Endothelial cell of umbilical vein (primary cell): ENCODE results near the gene NME7. TPM values are rescaled to one million over a fixed set of nuclear protein-coding genes. Genes with fewer than 3 reads are reported as not detected.

Experiments
- BruUV-seq: library from RNA; stranded (reverse); fragments of 400-500 nt; replicated peaks from 2 replicates; lab custom pipeline; 2021; lab: Mats Ljungman, UMichigan
- CTCF ChIA-PET: fragments of 300-600, 350-600 bp; sonication (Branson Sonifier 250); formaldehyde crosslinking; loops from one replicate; lab custom pipeline; 2021; ENCODE audit warnings: antibody characterized with exemption, inconsistent platforms; lab: Charles Lee
- POLR2A ChIA-PET: fragments of 300-600, 350-600 bp; sonication (Branson Sonifier 250); formaldehyde crosslinking; loops from one replicate; lab custom pipeline; 2021; ENCODE audit warnings: antibody characterized with exemption, inconsistent platforms; lab: Charles Lee
- DNase-seq: peaks from one replicate; pipeline ENCODE4 v3.0.0-alpha.2; 2011; ENCODE audit warnings: low read depth, low spot score
- FAIRE-seq: peaks from 2 replicates; lab custom pipeline; 2011; peaks lifted over from hg19 to GRCh38; lab: Jason Lieb, UNC
- H2AFZ ChIP-seq: 2 replicates; pipeline ENCODE4 v1.6.0; 2012; ENCODE audit warnings: low read depth, low read length, control low read depth, inconsistent platforms
- H3K27ac ChIP-seq: 2 replicates; pipeline ENCODE4 v1.5.1; 2011; ENCODE audit warnings: low read depth, mild to moderate bottlenecking, control low read depth, low read length, moderate library complexity; ENCODE audit not compliant: insufficient read depth
- H3K27me3 ChIP-seq, 2 experiments: 2 replicates each; pipeline versions ENCODE4 v1.6.0 to v1.6.1; 2011; ENCODE audit warnings: low read length in 2 of 2, mixed read lengths in 1 of 2; ENCODE audit not compliant: control insufficient read depth in 2 of 2, insufficient read depth in 2 of 2
- H3K36me3 ChIP-seq, 2 experiments: 2 replicates in 1 of 2; 3 replicates in 1 of 2; pipeline ENCODE4 v1.5.1; 2011; ENCODE audit warnings: low read length in 2 of 2, mild to moderate bottlenecking in 1 of 2, moderate library complexity in 1 of 2; ENCODE audit not compliant: control insufficient read depth in 2 of 2, insufficient read depth in 2 of 2; ENCODE audit errors: extremely low read depth in 1 of 2
- H3K4me1 ChIP-seq: 3 replicates; pipeline ENCODE4 v1.5.1; 2011; ENCODE audit warnings: mild to moderate bottlenecking, low read length; ENCODE audit not compliant: control insufficient read depth, insufficient read depth; ENCODE audit errors: extremely low read depth
- H3K4me2 ChIP-seq: 2 replicates; pipeline ENCODE4 v1.6.1; 2011; ENCODE audit warnings: low read length, control low read depth, mixed read lengths; ENCODE audit not compliant: insufficient read depth
- H3K4me3 ChIP-seq, 3 experiments: fragments of 200-600 bp in 1 of 3; sonication (generic), shearing (Covaris generic) in 1 of 3; replicated peaks in 1 of 3; 2 replicates each; pipeline ENCODE4 v1.5.1; 2011 to 2016; ENCODE audit warnings: control low read depth in 3 of 3, low read length in 3 of 3, mild to moderate bottlenecking in 2 of 3, inconsistent platforms in 1 of 3, low read depth in 1 of 3, moderate library complexity in 1 of 3; ENCODE audit not compliant: insufficient read depth in 1 of 3
- H3K79me2 ChIP-seq: 2 replicates; pipeline ENCODE4 v1.6.0; 2012; ENCODE audit warnings: low read length, inconsistent platforms; ENCODE audit not compliant: control insufficient read depth, insufficient read depth
- H3K9ac ChIP-seq: replicated peaks from 2 replicates; pipeline ENCODE3; 2011; ENCODE audit warnings: low read length, control low read depth; ENCODE audit not compliant: insufficient read depth; ENCODE audit errors: extremely low read depth
- H3K9me1 ChIP-seq: replicated peaks from 3 replicates; pipeline ENCODE4 v1.6.0; 2011; ENCODE audit warnings: mild to moderate bottlenecking, low read length; ENCODE audit not compliant: control insufficient read depth, insufficient read depth; ENCODE audit errors: extremely low read depth
- H3K9me3 ChIP-seq: replicated peaks from 2 replicates; pipeline ENCODE4 v1.5.1; 2012; ENCODE audit warnings: low read length, inconsistent platforms; ENCODE audit not compliant: control insufficient read depth, insufficient read depth
- H4K20me1 ChIP-seq: replicated peaks from 2 replicates; pipeline ENCODE3; 2011; ENCODE audit warnings: mild to moderate bottlenecking, low read length; ENCODE audit not compliant: control insufficient read depth, insufficient read depth; ENCODE audit errors: extremely low read depth
- EZH2 ChIP-seq: IDR thresholded peaks from 2 replicates; pipeline ENCODE4 v1.6.1; 2012; ENCODE audit warnings: borderline replicate concordance, low read depth, mild to moderate bottlenecking, moderate library complexity, low read length, inconsistent platforms; ENCODE audit not compliant: severe bottlenecking
- FOS ChIP-seq: IDR thresholded peaks from 2 replicates; pipeline ENCODE4 v1.6.1; 2011; ENCODE audit warnings: mild to moderate bottlenecking, low read length, moderate library complexity, borderline replicate concordance; ENCODE audit not compliant: insufficient read depth
- GATA2 ChIP-seq: IDR thresholded peaks from 2 replicates; pipeline ENCODE4 v1.7.0; 2011; ENCODE audit warnings: low read depth, mild to moderate bottlenecking, moderate library complexity, mixed read lengths, low read length; ENCODE audit not compliant: insufficient read length, insufficient read depth
- JUN ChIP-seq: IDR thresholded peaks from 2 replicates; pipeline ENCODE4 v1.6.1; 2011; ENCODE audit warnings: borderline replicate concordance, low read depth; ENCODE audit not compliant: insufficient read length, insufficient read depth
- MYC ChIP-seq: IDR thresholded peaks from one replicate; pipeline ENCODE4 v1.6.1; 2011; ENCODE audit warnings: mild to moderate bottlenecking, low read depth, low read length
- POLR2A ChIP-seq: IDR thresholded peaks from 2 replicates; pipeline ENCODE4 v1.6.1; 2012; ENCODE audit warnings: low read depth, mild to moderate bottlenecking, control low read depth, low read length
- POLR2AphosphoS5 ChIP-seq: IDR thresholded peaks from 2 replicates; pipeline ENCODE4 v1.6.1; 2012; ENCODE audit warnings: low read depth, mild to moderate bottlenecking, control low read depth, low read length, moderate library complexity; ENCODE audit not compliant: insufficient read depth
- dilution Hi-C: fragments of 300-500 bp; cut with MboI; formaldehyde crosslinking; loops from one replicate; pipeline ENCODE4 v1.15.0; 2019; ENCODE audit warnings: low sequenced_read_pairs; ENCODE audit not compliant: extremely low pct_ligation_motif_present
- intact Hi-C: fragments of 100-400 bp; cut with micrococcal nuclease; formaldehyde crosslinking; loops from one replicate; pipeline ENCODE4 v1.10.0; 2022
- polyA plus RNA-seq, 4 experiments: library from polyadenylated mRNA; depleted of rRNA in 3 of 4; stranded (reverse) in 3 of 4; unstranded in 1 of 4; fragments of >200 nt; gene quantifications; 2 replicates each; pipeline versions ENCODE4 v1.2.1 to v1.2.3, GENCODE V29; 2011 to 2012; ENCODE audit warnings: missing spikeins in 1 of 4
- total RNA-seq: library from RNA; stranded (reverse); gene quantifications from 2 replicates; pipeline ENCODE4 v1.2.3, GENCODE V29; 2021
- TF ChIP-seq, protein P1 (sequence below), 2 donors: IDR thresholded peaks; 1 replicate in 1 of 2; 2 replicates in 1 of 2; pipeline ENCODE4 v1.5.1; 2011; ENCODE audit warnings: low read length in 2 of 2, mild to moderate bottlenecking in 2 of 2, moderate library complexity in 2 of 2, control low read depth in 1 of 2, inconsistent platforms in 1 of 2, low read depth in 1 of 2; ENCODE audit not compliant: insufficient read depth in 1 of 2; ENCODE audit errors: extremely low read depth in 1 of 2
- TF ChIP-seq, protein P2 (sequence below): IDR thresholded peaks from 2 replicates; pipeline ENCODE4 v1.6.1; 2011; ENCODE audit not compliant: insufficient read depth, insufficient read length

NME7 gene
- total and polyA plus RNA-seq, 2 donors (not counting 3 experiments of a cell fraction or from before 2014, with no cell fraction given), result 16.5 to 25.3 TPM

DNA sequence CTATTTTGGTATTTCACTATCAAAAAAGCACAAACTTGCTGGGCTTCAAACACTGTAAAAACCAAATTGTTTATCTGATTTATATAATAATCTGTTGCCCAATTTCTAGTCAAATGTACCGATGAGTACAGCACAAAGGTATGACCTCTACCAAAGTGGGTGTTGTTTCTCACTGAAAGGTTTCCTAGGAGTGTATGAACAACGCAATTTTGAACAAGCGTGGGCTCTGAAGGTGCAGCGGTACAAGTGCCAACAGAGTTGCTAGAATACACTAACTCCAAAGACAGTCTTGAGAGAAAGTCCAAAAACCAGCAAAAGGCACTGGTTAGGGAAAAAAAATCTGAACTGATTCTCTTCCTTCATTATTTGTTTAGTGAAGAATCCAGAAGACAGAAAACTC lies 130.7 kb downstream of the NME7 start:
- no peak for FAIRE-seq
- H4K20me1 ChIP-seq, result no peaks in the 10 kb centered on the region
- dilution Hi-C loops, result no loop called here

DNA sequence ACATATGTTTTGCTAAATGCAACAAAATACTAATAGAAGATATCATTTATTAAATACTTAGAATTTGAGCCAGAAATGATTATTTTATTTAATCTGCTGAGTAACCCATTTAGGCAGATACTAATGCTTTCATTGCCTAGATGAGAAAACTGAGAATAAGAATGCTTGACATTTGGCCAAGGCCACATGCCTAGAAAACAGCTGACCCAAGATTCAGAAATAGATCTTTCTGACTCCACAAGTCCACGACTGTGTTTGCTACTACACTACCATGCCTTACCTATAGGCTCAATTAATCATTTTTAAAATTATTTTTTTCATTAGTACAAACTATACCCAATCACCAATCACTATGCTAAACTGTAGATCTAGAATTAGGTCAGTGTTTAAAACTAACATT lies 131.5 kb downstream of the NME7 start:
- no peaks in the 10 kb centered on the region for H3K9me1 ChIP-seq
- H3K4me1 ChIP-seq, result peaks cover 12% of the 10 kb centered on the region
- H3K9me3 ChIP-seq, result no peaks in the 10 kb centered on the region
- H3K27me3 ChIP-seq, result no peaks in the 10 kb centered on the region
- H3K79me2 ChIP-seq, result no peaks in the 10 kb centered on the region
- BruUV-seq, result no TSS peak
- intact Hi-C loops, result loop anchor here (5.0 kb wide), 1 partner anchor 84 kb away; no protein-coding TSS in a partner anchor
- ChIA-PET CTCF (interaction anchor here (0.9 kb wide), 1 partner anchor 10 kb away, joined by 3 read pairs; no protein-coding TSS in a partner anchor), POLR2A (no interaction called here)
- DNase-seq, result peak; percentile 5
- H3K4me3 ChIP-seq, result no peak overlapping the region
- no peak overlapping the region for H2AFZ ChIP-seq
- dilution Hi-C loops, result no loop called here
- TF ChIP-seq MYC, result no peak
- no peak for TF ChIP-seq JUN
- TF ChIP-seq GATA2, result no peak
- no peak for TF ChIP-seq POLR2AphosphoS5
- TF ChIP-seq, protein P1, sequence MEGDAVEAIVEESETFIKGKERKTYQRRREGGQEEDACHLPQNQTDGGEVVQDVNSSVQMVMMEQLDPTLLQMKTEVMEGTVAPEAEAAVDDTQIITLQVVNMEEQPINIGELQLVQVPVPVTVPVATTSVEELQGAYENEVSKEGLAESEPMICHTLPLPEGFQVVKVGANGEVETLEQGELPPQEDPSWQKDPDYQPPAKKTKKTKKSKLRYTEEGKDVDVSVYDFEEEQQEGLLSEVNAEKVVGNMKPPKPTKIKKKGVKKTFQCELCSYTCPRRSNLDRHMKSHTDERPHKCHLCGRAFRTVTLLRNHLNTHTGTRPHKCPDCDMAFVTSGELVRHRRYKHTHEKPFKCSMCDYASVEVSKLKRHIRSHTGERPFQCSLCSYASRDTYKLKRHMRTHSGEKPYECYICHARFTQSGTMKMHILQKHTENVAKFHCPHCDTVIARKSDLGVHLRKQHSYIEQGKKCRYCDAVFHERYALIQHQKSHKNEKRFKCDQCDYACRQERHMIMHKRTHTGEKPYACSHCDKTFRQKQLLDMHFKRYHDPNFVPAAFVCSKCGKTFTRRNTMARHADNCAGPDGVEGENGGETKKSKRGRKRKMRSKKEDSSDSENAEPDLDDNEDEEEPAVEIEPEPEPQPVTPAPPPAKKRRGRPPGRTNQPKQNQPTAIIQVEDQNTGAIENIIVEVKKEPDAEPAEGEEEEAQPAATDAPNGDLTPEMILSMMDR (IDR thresholded peaks at IDR 0.05; ENCODE audit: extremely low read depth in 1 of 2, insufficient read depth in 1 of 2, low read depth in 1 of 2, low read length in 2 of 2), result no peak
- TF ChIP-seq, protein P2, sequence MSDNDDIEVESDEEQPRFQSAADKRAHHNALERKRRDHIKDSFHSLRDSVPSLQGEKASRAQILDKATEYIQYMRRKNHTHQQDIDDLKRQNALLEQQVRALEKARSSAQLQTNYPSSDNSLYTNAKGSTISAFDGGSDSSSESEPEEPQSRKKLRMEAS, result no peak
- TF ChIP-seq EZH2, result no peak
- no peak for TF ChIP-seq FOS
- no peak for TF ChIP-seq POLR2A
- no peak overlapping the region for H3K4me2 ChIP-seq
- FAIRE-seq, result no peak
- H3K27ac ChIP-seq, result no peak overlapping the region
- no peaks in the 10 kb centered on the region for H4K20me1 ChIP-seq
- no peak overlapping the region for H3K9ac ChIP-seq
- no peaks in the 10 kb centered on the region for H3K36me3 ChIP-seq

More for the DNA sequence above, 130.7 kb downstream of the NME7 start:
- Histone ChIP-seq H3K9ac (no peak overlapping the region), H3K9me1 (no peaks in the 10 kb centered on the region), H3K9me3 (no peaks in the 10 kb centered on the region), H3K79me2 (no peaks in the 10 kb centered on the region), H3K27ac (no peak overlapping the region), H3K4me3 (no peak overlapping the region), H3K4me2 (no peak overlapping the region), H3K4me1 (peaks cover 13% of the 10 kb centered on the region), H3K36me3 (no peaks in the 10 kb centered on the region), H3K27me3 (no peaks in the 10 kb centered on the region), H2AFZ (no peak overlapping the region)
- ChIA-PET CTCF (no interaction called here), POLR2A (no interaction called here)
- TF ChIP-seq, protein P2, result no peak
- TF ChIP-seq POLR2A (no peak), POLR2AphosphoS5 (no peak), FOS (no peak), JUN (no peak), MYC (no peak), GATA2 (no peak)
- BruUV-seq, result no TSS peak
- intact Hi-C loops, result loop anchor here (5.0 kb wide), 1 partner anchor 85 kb away; no protein-coding TSS in a partner anchor
- no peak for DNase-seq
